H1 (cell line): ENCODE results near the gene CLDN6.

Experiments used
- ATF2 ChIP-seq: IDR thresholded peaks from 2 replicates; pipeline ENCODE4 v1.6.1; 2012; ENCODE audit warnings: low read length, inconsistent platforms
- ATF3 ChIP-seq: IDR thresholded peaks from 2 replicates; pipeline ENCODE4 v1.6.1; 2011; ENCODE audit warnings: low read depth, mild to moderate bottlenecking, low read length; ENCODE audit not compliant: insufficient read depth
- CTCF ChIP-seq, 3 experiments: IDR thresholded peaks; 1 replicate in 2 of 3; 2 replicates in 1 of 3; pipeline versions ENCODE4 v1.5.1 to v1.6.1; 2011; ENCODE audit warnings: low read length in 3 of 3, mild to moderate bottlenecking in 3 of 3, inconsistent platforms in 2 of 3, low read depth in 1 of 3, moderate library complexity in 1 of 3; ENCODE audit not compliant: insufficient read depth in 1 of 3; ENCODE audit errors: control extremely low read depth in 1 of 3
- EP300 ChIP-seq, 2 experiments: IDR thresholded peaks; 1 replicate in 1 of 2; 2 replicates in 1 of 2; pipeline ENCODE4 v1.6.1; 2011 to 2012; ENCODE audit warnings: low read depth in 2 of 2, low read length in 2 of 2, mild to moderate bottlenecking in 2 of 2, borderline replicate concordance in 1 of 2, inconsistent platforms in 1 of 2, moderate library complexity in 1 of 2
- YY1 ChIP-seq: IDR thresholded peaks from 2 replicates; pipeline ENCODE4 v1.6.1; 2011; ENCODE audit warnings: low read depth, mild to moderate bottlenecking, low read length
- ZNF274 ChIP-seq: IDR thresholded peaks from 2 replicates; pipeline ENCODE4 v1.7.0; 2012; ENCODE audit warnings: low read length, borderline replicate concordance; ENCODE audit errors: extremely low read depth

- TF ChIP-seq ATF2 = no peak
- TF ChIP-seq EP300 (IDR thresholded peaks at IDR 0.05; ENCODE audit: borderline replicate concordance in 1 of 2, low read depth in 2 of 2, low read length in 2 of 2) = no peak
- no peak for TF ChIP-seq CTCF (IDR thresholded peaks at IDR 0.05; ENCODE audit: control extremely low read depth in 1 of 3, insufficient read depth in 1 of 3, low read depth in 1 of 3, low read length in 3 of 3)
- no peak for TF ChIP-seq YY1
- no peak for TF ChIP-seq ATF3
- no peak for TF ChIP-seq ZNF274
Measured at GRCh38 chr16:3029491-3030221, 11.7 kb upstream of the CLDN6 start.
